ENCODE data around the gene NAGS.

DNA sequence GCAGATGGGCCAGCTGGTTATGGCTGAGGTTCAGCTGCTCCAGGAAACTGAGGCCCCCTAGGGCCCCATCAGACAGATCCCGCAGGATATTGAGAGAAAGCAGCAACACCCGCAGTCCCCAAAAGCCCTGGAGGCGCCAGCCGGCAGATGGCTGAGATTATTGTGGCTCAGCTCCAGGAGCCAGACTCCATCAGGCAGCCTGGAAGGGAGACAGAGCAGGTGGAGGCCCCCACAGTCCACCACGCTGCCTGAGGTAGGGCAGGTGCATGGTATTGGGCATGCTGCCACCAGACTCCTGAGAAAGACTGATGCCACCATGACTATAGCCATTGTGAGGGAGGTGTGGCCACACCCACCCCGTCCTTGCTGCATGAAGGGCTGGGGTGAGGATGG, 19.8 kb downstream of the NAGS start:
- no peak for TF ChIP-seq REST (IDR thresholded peaks at IDR 0.05; ENCODE audit: low read depth, low read length)
- TF ChIP-seq, protein P1, sequence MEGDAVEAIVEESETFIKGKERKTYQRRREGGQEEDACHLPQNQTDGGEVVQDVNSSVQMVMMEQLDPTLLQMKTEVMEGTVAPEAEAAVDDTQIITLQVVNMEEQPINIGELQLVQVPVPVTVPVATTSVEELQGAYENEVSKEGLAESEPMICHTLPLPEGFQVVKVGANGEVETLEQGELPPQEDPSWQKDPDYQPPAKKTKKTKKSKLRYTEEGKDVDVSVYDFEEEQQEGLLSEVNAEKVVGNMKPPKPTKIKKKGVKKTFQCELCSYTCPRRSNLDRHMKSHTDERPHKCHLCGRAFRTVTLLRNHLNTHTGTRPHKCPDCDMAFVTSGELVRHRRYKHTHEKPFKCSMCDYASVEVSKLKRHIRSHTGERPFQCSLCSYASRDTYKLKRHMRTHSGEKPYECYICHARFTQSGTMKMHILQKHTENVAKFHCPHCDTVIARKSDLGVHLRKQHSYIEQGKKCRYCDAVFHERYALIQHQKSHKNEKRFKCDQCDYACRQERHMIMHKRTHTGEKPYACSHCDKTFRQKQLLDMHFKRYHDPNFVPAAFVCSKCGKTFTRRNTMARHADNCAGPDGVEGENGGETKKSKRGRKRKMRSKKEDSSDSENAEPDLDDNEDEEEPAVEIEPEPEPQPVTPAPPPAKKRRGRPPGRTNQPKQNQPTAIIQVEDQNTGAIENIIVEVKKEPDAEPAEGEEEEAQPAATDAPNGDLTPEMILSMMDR (IDR thresholded peaks at IDR 0.05), result no peak
- peak in 1 of 2 experiments; percentile 74; a peak in 2 of 4 replicates for TF ChIP-seq EP300 (IDR thresholded peaks at IDR 0.05; ENCODE audit: borderline replicate concordance in 1 of 2, low read depth in 1 of 2, low read length in 1 of 2)
- TF ChIP-seq, protein P2, sequence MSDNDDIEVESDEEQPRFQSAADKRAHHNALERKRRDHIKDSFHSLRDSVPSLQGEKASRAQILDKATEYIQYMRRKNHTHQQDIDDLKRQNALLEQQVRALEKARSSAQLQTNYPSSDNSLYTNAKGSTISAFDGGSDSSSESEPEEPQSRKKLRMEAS (IDR thresholded peaks at IDR 0.05; ENCODE audit: low read depth), result no peak
- no peak for TF ChIP-seq ELF1 (IDR thresholded peaks at IDR 0.05)
- 0 out of 2 replicates have a peak, but pooled peaks have one; percentile 5 for TF ChIP-seq POLR2AphosphoS5 (IDR thresholded peaks at IDR 0.05; ENCODE audit: low read depth, low read length)
- no peak for TF ChIP-seq JUND (IDR thresholded peaks at IDR 0.05)
- TF ChIP-seq EZH2phosphoT487 (IDR thresholded peaks at IDR 0.05; ENCODE audit: borderline replicate concordance, low read depth), result no peak
- 0 out of 2 replicates have a peak, but pooled peaks have one; percentile 39 for TF ChIP-seq FOXJ3 (CRISPR knock-in tag; IDR thresholded peaks at IDR 0.05)
- no peak for TF ChIP-seq MEF2A (IDR thresholded peaks at IDR 0.05; ENCODE audit: borderline replicate concordance, low read depth)

Data from SK-N-SH (cell line).